ENCODE data around the gene LRRC73. TPM values are rescaled to one million over a fixed set of nuclear protein-coding genes. Genes with fewer than 3 reads are reported as not detected.

LRRC73 gene
- total RNA-seq, 4 donors from 2014 or later = 0.33 to 0.57 TPM; not detected in 2

GRCh38 chr6:43472515-43472914 lies 37.6 kb downstream of the LRRC73 start:
- TF ChIP-seq CTCF (IDR thresholded peaks at IDR 0.05; ENCODE audit: low read depth) = no peak

- TF ChIP-seq CTCF (IDR thresholded peaks at IDR 0.05; ENCODE audit: low read depth) = no peak
Observed at GRCh38 chr6:43471399-43471798, 38.7 kb downstream of the LRRC73 start.

- no peak for TF ChIP-seq CTCF (IDR thresholded peaks at IDR 0.05; ENCODE audit: low read depth)
Observed at GRCh38 chr6:43469947-43470346, 40.2 kb downstream of the LRRC73 start.

- no peak for TF ChIP-seq CTCF (IDR thresholded peaks at IDR 0.05; ENCODE audit: low read depth)
Observed at GRCh38 chr6:43468748-43469681, 41.1 kb downstream of the LRRC73 start.

GRCh38 chr6:43468240-43468639 lies 41.9 kb downstream of the LRRC73 start:
- TF ChIP-seq CTCF (IDR thresholded peaks at IDR 0.05; ENCODE audit: low read depth) = no peak

- TF ChIP-seq CTCF (IDR thresholded peaks at IDR 0.05; ENCODE audit: low read depth) = no peak
Observed at GRCh38 chr6:43467752-43468151, 42.4 kb downstream of the LRRC73 start.

- no peak for TF ChIP-seq CTCF (IDR thresholded peaks at IDR 0.05; ENCODE audit: low read depth)
Observed at GRCh38 chr6:43465948-43466347, 44.2 kb downstream of the LRRC73 start.

All from subcutaneous adipose tissue (tissue), 4 donors.